Thymus (tissue), 11 donors: Measurements from ENCODE around the gene KRT16. TPM values are rescaled to one million over a fixed set of nuclear protein-coding genes. Genes with fewer than 3 reads are reported as not detected.
A peak's percentile ranks its signal among the peaks of the same experiment; 100 is the strongest.
"Not testable (repeated sequence)": the region's sequence is repeated elsewhere in the genome, so short reads cannot be mapped to it uniquely, and the experiment has no call there.

Source experiments
- DNase-seq, 9 donors: peaks; one replicate each; pipeline ENCODE4 v3.0.0-alpha.2; 2013; ENCODE audit warnings: low spot score in 9 of 9, low read depth in 6 of 9, missing footprints in 1 of 9
- H3K27ac ChIP-seq, 2 donors: one replicate each; pipeline ENCODE4 v1.5.1; 2013; ENCODE audit warnings: control low read depth in 1 of 2, low read depth in 1 of 2, low read length in 1 of 2, mild to moderate bottlenecking in 1 of 2, moderate library complexity in 1 of 2
- H3K27me3 ChIP-seq, 2 donors: one replicate each; pipeline ENCODE4 v1.5.1; 2013; ENCODE audit warnings: low read length in 1 of 2; ENCODE audit not compliant: control insufficient read depth in 2 of 2, insufficient read depth in 1 of 2
- H3K36me3 ChIP-seq, 2 donors: one replicate each; pipeline ENCODE4 v1.5.1; 2013; ENCODE audit warnings: low read length in 1 of 2, mild to moderate bottlenecking in 1 of 2, moderate library complexity in 1 of 2; ENCODE audit not compliant: control insufficient read depth in 2 of 2, insufficient read depth in 2 of 2
- H3K4me1 ChIP-seq, 2 donors: one replicate each; pipeline ENCODE4 v1.5.1; 2013; ENCODE audit warnings: low read length in 2 of 2; ENCODE audit not compliant: control insufficient read depth in 2 of 2, insufficient read depth in 2 of 2
- H3K4me3 ChIP-seq, 2 donors: one replicate each; pipeline ENCODE4 v1.5.1; 2013; ENCODE audit warnings: low read length in 2 of 2, control low read depth in 1 of 2, mild to moderate bottlenecking in 1 of 2
- H3K9me3 ChIP-seq, 2 donors: one replicate each; pipeline ENCODE4 v1.5.1; 2013; ENCODE audit warnings: low read length in 1 of 2, mild to moderate bottlenecking in 1 of 2; ENCODE audit not compliant: control insufficient read depth in 2 of 2, insufficient read depth in 1 of 2
- WGBS: extraction: QIAGEN DNeasy Blood & Tissue Kit; methylation state at CpG from one replicate; pipeline ENCODE4 v1.1.7; 2013; 5-methylcytosine and 5-hydroxymethylcytosine counted together
- polyA plus RNA-seq: library from polyadenylated mRNA; stranded (reverse); fragments of 200-250 nt; gene quantifications from one replicate; pipeline ENCODE4 v1.2.3, GENCODE V29; 2013
- total RNA-seq: library from RNA; stranded (reverse); fragments of 120-200 nt; gene quantifications from one replicate; pipeline ENCODE4 v1.2.4, GENCODE V29; 2013
- donor health status: healthy.

The KRT16 gene
- total and polyA plus RNA-seq, 2 donors = 7.5 to 262 TPM

DNA sequence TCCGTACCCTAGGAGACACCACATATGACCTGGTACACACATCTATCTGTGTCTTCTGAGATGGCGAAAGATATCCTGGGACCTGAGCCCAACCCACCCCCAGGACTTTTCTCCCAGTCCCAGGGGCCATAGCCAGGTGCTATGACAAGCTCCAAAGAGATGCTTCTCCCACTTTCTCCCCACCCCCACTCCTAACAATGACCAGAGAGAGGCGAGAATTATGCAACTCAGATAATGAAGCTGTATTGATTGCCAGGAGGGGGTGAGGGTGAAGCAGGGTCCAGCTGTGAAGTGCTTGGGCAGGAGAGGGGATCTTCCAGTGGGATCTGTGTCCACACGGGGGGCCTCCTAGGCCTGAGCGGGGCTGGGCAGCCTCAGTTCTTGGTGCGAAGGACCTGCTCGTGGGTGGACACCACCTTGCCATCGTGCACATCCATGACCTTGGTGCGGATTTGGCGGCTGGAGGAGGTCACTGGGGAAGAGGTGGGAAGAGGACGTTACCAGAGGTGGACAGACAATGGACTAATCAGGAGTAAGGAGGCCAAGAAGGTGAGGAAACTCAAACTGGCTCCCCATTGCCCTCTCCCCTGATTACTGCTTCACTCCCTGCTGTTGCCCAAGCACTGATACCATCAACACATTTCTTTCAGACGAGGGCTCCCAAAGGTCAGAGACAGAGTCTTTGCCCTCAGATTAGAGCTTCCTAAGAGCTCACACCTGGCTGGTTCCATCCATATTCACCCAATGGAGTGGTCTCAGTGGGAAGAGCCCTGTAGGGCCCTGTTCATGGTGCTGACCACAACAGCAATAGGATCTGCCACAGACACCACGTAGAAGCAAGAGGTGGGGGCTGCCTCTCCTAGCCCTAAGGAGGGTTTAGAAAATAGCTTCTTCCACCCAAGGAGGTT lies 30.3 kb downstream of the KRT16 start:
- H3K27ac ChIP-seq, H3K4me1 ChIP-seq, H3K27me3 ChIP-seq, H3K4me3 ChIP-seq, H3K9me3 ChIP-seq, H3K36me3 ChIP-seq, DNase-seq: not testable (repeated sequence)
- WGBS = 92% methylated on average over 13 of the region's 13 CpGs

DNA sequence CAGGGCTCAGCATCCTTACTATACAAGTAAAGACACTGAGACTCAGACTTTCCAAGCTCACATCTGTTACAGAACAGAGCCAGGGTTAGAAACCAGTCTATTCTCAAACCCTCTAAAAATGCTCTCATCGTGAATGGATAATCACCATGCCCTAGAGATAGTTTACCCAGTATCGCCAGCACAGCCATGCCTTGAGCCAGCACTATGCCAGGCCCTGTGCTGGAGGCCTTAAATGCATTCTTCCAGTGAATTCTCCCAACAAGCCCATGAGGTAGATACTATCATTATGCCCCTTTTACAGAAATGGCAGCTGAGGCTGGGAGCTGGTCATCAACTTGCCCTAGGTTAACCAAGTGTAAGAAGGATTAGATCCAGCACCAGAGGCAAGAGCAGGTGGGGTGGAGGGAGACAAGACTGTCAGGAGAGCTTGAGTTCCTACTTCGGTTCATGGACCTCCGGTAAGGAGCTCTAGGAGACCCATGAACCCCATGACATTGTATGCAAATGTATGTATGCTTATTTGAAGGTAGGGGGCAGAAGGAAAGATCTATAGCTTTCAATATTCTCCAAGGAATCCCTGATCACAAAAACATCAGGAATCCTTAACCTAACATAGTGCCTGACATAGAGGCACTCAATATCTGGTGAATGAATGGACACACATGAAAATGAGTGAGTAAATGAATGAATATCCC lies 31.1 kb downstream of the KRT16 start:
- WGBS = 94% methylated on average over 4 of the region's 4 CpGs
- H3K9me3 ChIP-seq = no peaks in the 10 kb centered on the region

DNA sequence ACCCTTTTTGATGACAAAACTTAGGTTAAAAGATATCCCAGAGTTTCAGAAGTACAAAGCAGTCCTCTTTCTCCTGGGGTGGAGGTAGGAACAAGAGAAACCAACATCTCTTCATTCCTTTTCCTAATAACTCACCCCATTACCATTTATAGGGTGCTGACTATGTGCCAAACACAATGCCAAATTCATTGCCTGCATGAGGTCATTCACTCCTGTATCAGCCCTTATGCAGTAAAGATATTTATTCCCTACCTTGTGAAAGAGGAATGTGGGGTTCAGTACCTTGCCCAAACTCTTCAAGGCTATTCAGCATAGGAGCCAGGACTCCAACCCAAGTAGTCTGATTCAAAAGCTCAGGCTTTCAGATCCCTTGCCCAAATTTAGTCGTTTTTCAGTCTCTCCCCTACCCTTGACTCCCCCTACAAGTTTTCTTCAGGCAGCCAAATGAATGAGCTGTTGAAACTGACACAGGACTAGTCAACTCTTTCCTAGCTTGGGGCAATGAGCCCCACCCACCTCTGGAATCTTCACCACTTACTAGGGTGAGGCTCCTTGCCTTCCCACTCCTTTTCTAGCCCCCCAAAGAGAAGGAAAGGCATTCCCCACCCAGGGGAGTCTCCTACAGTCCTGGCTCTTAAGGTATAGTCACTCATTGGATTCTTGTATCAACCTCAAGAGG lies 31.7 kb downstream of the KRT16 start:
- 73% methylated on average over 1 of the region's 1 CpG for whole genome bisulfite sequencing

More for the DNA sequence above, 31.1 kb downstream of the KRT16 start:
- Histone ChIP-seq H3K4me3 (no peak overlapping the region), H3K36me3 (no peaks in the 10 kb centered on the region), H3K27me3 (peaks cover 0 to 7% of the 10 kb centered on the region in 2 donors), H3K4me1 (peaks cover 0 to 3% of the 10 kb centered on the region in 2 donors), H3K27ac (no peak overlapping the region)
- DNase-seq = no peak

DNA sequence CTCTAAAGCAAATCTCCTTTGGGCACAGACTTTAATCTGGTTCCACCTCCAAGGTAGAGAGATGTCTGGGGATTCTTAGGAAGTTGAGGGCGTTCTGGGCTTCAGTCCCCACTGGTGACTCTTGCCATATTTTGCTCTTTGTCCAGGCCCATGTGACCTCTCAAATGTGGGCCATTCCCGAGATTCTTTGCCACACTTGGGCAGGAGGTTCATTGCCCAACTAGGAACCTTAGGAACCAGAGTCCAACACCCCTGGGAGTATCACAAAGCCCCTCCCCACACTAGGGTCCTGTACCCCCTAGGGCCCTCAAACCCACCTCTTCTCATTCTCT lies 32.4 kb downstream of the KRT16 start:
- WGBS = 91% methylated on average over 2 of the region's 2 CpGs
- Histone ChIP-seq H3K9me3 (no peaks in the 10 kb centered on the region), H3K4me3 (no peak overlapping the region), H3K27ac (no peak overlapping the region), H3K36me3 (no peaks in the 10 kb centered on the region), H3K27me3 (peaks cover 0 to 9% of the 10 kb centered on the region in 2 donors), H3K4me1 (peaks cover 0 to 3% of the 10 kb centered on the region in 2 donors)
- no peak for DNase-seq

More for the DNA sequence above, 31.7 kb downstream of the KRT16 start:
- H3K27ac ChIP-seq = no peak overlapping the region
- DNase-seq = no peak
- no peaks in the 10 kb centered on the region for H3K9me3 ChIP-seq
- H3K36me3 ChIP-seq = no peaks in the 10 kb centered on the region
- peaks cover 0 to 7% of the 10 kb centered on the region in 2 donors for H3K27me3 ChIP-seq
- H3K4me3 ChIP-seq = no peak overlapping the region
- peaks cover 0 to 3% of the 10 kb centered on the region in 2 donors for H3K4me1 ChIP-seq

DNA sequence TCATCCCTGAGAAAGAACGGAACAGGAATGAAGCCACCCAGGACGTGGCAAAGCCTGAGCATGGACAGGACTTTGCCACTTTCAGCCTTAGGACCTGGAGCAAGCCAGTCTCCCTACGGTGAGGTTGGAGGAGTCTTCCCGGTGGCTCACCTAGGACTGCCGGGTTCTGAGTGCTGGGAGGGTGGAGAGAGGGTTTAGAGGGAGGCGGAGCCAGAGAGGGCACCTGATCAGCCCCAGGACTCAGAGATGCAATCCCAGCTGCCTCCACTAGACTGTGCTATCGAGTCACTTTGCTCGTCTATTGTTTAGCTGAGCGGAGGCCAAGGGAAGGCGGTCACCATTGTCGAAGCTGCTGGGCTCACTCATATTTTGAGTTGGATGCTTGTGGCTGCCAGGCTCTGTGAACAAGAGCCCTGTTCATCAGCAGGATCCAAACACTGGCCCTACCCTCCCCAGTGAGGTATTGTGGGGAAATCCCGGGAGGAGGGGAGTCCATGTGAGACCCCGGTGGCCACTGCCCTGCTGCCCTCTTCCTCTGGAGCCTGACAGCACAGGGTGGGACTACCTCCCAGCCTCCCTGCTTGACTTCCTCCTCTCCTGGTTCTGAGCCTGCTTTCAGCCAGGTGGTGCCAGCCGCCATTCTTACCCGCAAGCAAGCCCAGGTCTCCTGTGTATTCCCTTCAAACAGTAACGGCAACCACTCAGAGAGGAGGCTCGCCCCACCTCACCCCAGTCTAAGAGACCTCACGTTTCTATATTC lies 32.9 kb downstream of the KRT16 start:
- DNase-seq = peak; percentile 16 to 80 (median 55)
- no peaks in the 10 kb centered on the region for H3K9me3 ChIP-seq
- peaks cover 0 to 3% of the 10 kb centered on the region in 2 donors for H3K4me1 ChIP-seq
- peaks cover 0 to 9% of the 10 kb centered on the region in 2 donors for H3K27me3 ChIP-seq
- H3K4me3 ChIP-seq = no peak overlapping the region
- no peak overlapping the region for H3K27ac ChIP-seq
- no peaks in the 10 kb centered on the region for H3K36me3 ChIP-seq
- 52% methylated on average over 18 of the region's 18 CpGs for WGBS

DNA sequence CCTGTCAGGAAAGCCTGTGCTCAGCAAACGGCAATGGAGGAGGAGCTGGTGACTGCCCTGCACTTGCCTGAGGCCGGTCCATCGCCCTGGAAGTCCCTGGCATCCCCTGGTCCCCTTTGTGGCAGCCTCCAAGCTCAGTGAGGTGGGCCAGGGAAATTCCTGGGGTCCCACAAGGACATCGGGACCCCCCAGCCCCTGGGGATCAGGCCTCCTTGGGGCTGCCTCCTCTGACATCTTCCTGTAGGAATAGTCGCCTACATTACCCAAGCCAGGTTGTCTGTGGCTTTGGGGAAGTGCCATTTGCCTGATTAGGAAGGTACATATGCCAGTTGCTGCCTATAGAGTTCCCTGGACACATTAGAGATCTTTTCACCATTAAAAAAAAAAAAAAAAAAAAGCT lies 33.6 kb downstream of the KRT16 start:
- Histone ChIP-seq H3K27ac (no peak overlapping the region), H3K27me3 (peaks cover 0 to 9% of the 10 kb centered on the region in 2 donors), H3K9me3 (no peaks in the 10 kb centered on the region), H3K4me1 (peaks cover 0 to 3% of the 10 kb centered on the region in 2 donors), H3K36me3 (no peaks in the 10 kb centered on the region), H3K4me3 (no peak overlapping the region)
- no peak for DNase-seq
- 83% methylated on average over 5 of the region's 5 CpGs for WGBS

DNA sequence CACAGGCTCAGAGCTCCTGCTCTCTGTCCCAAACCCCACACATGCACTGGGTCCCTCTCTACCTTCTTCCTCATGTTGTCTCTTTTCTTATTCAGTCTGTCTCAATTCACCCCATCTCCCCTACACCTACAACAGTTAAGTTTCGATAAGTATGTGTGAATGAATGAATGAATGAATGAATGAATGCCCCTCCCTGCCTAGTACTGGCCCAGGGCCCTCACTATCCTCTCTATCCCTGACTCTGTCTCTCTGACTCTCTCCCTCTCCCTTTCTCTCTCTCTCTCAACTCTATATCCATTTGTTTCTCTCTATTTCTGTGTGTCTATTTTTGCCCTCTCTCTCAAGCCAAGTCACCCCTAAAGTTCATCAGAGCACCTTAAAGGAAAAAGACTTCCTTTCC lies 34.0 kb downstream of the KRT16 start:
- WGBS = 97% methylated on average over 1 of the region's 1 CpG

DNA sequence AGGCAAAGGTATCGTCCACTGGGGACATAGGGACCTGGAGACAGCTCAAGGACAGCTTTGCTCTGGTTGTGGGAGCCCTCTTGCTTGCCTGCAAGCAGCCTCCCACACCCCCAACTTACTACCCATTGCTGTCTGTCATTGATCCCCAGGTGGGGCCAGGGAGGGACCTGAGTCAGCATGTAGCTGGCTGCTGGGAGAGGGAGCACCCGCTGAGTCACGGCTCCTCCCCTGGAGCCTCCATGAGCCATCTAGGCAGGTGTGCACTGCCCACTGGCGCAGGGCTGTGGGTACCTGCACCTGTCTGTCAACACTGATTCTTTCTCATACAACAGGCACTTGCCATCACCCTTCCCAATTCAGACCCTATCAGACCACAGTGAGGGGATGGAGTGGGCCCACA lies 35.8 kb downstream of the KRT16 start:
- not testable (repeated sequence) for H3K4me1 ChIP-seq, H3K27ac ChIP-seq, H3K36me3 ChIP-seq, H3K9me3 ChIP-seq, H3K4me3 ChIP-seq, DNase-seq
- WGBS = 87% methylated on average over 4 of the region's 4 CpGs
- peaks cover 0 to 12% of the 10 kb centered on the region in 2 donors for H3K27me3 ChIP-seq

More for the DNA sequence above, 34.0 kb downstream of the KRT16 start:
- no peak overlapping the region for H3K27ac ChIP-seq
- H3K27me3 ChIP-seq = peaks cover 0 to 9% of the 10 kb centered on the region in 2 donors
- no peak for DNase-seq
- H3K4me3 ChIP-seq = no peak overlapping the region
- H3K36me3 ChIP-seq = no peaks in the 10 kb centered on the region
- no peaks in the 10 kb centered on the region for H3K9me3 ChIP-seq
- H3K4me1 ChIP-seq = peaks cover 0 to 3% of the 10 kb centered on the region in 2 donors
